H9 (cell line): ENCODE results near the gene CCDC27. TPM values are rescaled to one million over a fixed set of nuclear protein-coding genes. Genes with fewer than 3 reads are reported as not detected.
"Not testable (repeated sequence)": the region's sequence is repeated elsewhere in the genome, so short reads cannot be mapped to it uniquely, and the experiment has no call there.

Experiments used
- DNase-seq: peaks from one replicate; pipeline ENCODE4 v3.0.0-alpha.2; 2017
- H2AFZ ChIP-seq: one replicate; pipeline ENCODE4 v1.6.1; 2013; ENCODE audit warnings: mild to moderate bottlenecking, low read length, control low read depth, moderate library complexity
- H2AK5ac ChIP-seq: 2 replicates; pipeline ENCODE4 v1.6.1; 2013; ENCODE audit warnings: low read length, control low read depth, mixed read lengths; ENCODE audit not compliant: insufficient read length
- H2BK120ac ChIP-seq: one replicate; pipeline ENCODE4 v1.6.1; 2013; ENCODE audit warnings: low read depth, mild to moderate bottlenecking, low read length, control low read depth, inconsistent platforms; ENCODE audit not compliant: poor library complexity, severe bottlenecking
- H2BK12ac ChIP-seq: 2 replicates; pipeline ENCODE4 v1.6.1; 2013; ENCODE audit warnings: low read length, control low read depth, mixed read lengths, low read depth; ENCODE audit not compliant: insufficient read length
- H2BK15ac ChIP-seq: 2 replicates; pipeline ENCODE4 v1.6.1; 2013; ENCODE audit warnings: low read depth, low read length, control low read depth
- H2BK20ac ChIP-seq: one replicate; pipeline ENCODE4 v1.6.1; 2013; ENCODE audit warnings: low read depth, mild to moderate bottlenecking, low read length, control low read depth, inconsistent platforms; ENCODE audit not compliant: poor library complexity, severe bottlenecking
- H2BK5ac ChIP-seq: 2 replicates; pipeline ENCODE4 v1.6.1; 2013; ENCODE audit warnings: low read length, control low read depth, mixed read lengths; ENCODE audit not compliant: insufficient read length
- H3K14ac ChIP-seq: 2 replicates; pipeline ENCODE4 v1.6.1; 2013; ENCODE audit warnings: low read length, control low read depth; ENCODE audit not compliant: insufficient read depth
- H3K18ac ChIP-seq: 2 replicates; pipeline ENCODE4 v1.6.1; 2013; ENCODE audit warnings: low read depth, mild to moderate bottlenecking, mixed read lengths, low read length, control low read depth; ENCODE audit not compliant: insufficient read length
- H3K23ac ChIP-seq: 2 replicates; pipeline ENCODE4 v1.6.1; 2013; ENCODE audit warnings: low read length, control low read depth, mixed read lengths, low read depth; ENCODE audit not compliant: insufficient read length
- H3K23me2 ChIP-seq: 2 replicates; pipeline ENCODE4 v1.6.1; 2013; ENCODE audit warnings: low read depth, mild to moderate bottlenecking, mixed read lengths, low read length, control low read depth; ENCODE audit not compliant: insufficient read length, poor library complexity, severe bottlenecking
- H3K27ac ChIP-seq: 2 replicates; pipeline ENCODE4 v1.5.1; 2013; ENCODE audit warnings: low read length, control low read depth, mixed read lengths, low read depth; ENCODE audit not compliant: insufficient read length
- H3K27me3 ChIP-seq: 2 replicates; pipeline ENCODE4 v1.6.1; 2013; ENCODE audit warnings: low read length, control low read depth, inconsistent platforms; ENCODE audit not compliant: insufficient read depth
- H3K4ac ChIP-seq: 2 replicates; pipeline ENCODE4 v1.6.1; 2013; ENCODE audit warnings: low read depth, mild to moderate bottlenecking, control low read depth, inconsistent platforms, low read length, moderate library complexity
- H3K4me1 ChIP-seq: 2 replicates; pipeline ENCODE4 v1.6.1; 2013; ENCODE audit warnings: low read length, control low read depth, inconsistent platforms; ENCODE audit not compliant: insufficient read depth
- H3K4me2 ChIP-seq: 2 replicates; pipeline ENCODE4 v1.6.1; 2013; ENCODE audit warnings: low read length, control low read depth, mixed read lengths; ENCODE audit not compliant: insufficient read length, insufficient read depth
- H3K56ac ChIP-seq: 2 replicates; pipeline ENCODE4 v1.6.1; 2013; ENCODE audit warnings: low read depth, mild to moderate bottlenecking, mixed read lengths, low read length, control low read depth; ENCODE audit not compliant: insufficient read length
- H3K79me1 ChIP-seq: 2 replicates; pipeline ENCODE4 v1.6.1; 2013; ENCODE audit warnings: low read depth, mild to moderate bottlenecking, moderate library complexity, low read length, control low read depth, inconsistent platforms; ENCODE audit not compliant: insufficient read depth, poor library complexity, severe bottlenecking
- H3K79me2 ChIP-seq: 2 replicates; pipeline ENCODE4 v1.6.1; 2013; ENCODE audit warnings: low read length, control low read depth, inconsistent platforms; ENCODE audit not compliant: insufficient read depth
- H3K9ac ChIP-seq: 2 replicates; pipeline ENCODE4 v1.6.1; 2013; ENCODE audit warnings: low read length, control low read depth, mixed read lengths; ENCODE audit not compliant: insufficient read length; ENCODE audit errors: extremely low read depth
- H3K9me3 ChIP-seq: one replicate; pipeline ENCODE4 v1.6.1; 2013; ENCODE audit warnings: low read depth, low read length, inconsistent platforms; ENCODE audit not compliant: control insufficient read depth
- H3T11ph ChIP-seq: one replicate; pipeline ENCODE4 v1.6.1; 2013; ENCODE audit warnings: mild to moderate bottlenecking, low read length, control low read depth, inconsistent platforms
- H4K20me1 ChIP-seq: one replicate; pipeline ENCODE4 v1.6.1; 2013; ENCODE audit not compliant: control insufficient read depth, insufficient read length, insufficient read depth
- H4K5ac ChIP-seq: 2 replicates; pipeline ENCODE4 v1.6.1; 2013; ENCODE audit warnings: low read depth, mild to moderate bottlenecking, mixed read lengths, low read length, control low read depth; ENCODE audit not compliant: insufficient read length
- H4K8ac ChIP-seq: replicated peaks from 2 replicates; pipeline ENCODE4 v1.6.1; 2013; ENCODE audit warnings: low read length, control low read depth, mixed read lengths, low read depth; ENCODE audit not compliant: insufficient read length
- H4K91ac ChIP-seq: 2 replicates; pipeline ENCODE4 v1.6.1; 2013; ENCODE audit warnings: low read depth, mild to moderate bottlenecking, moderate library complexity, mixed read lengths, low read length, control low read depth; ENCODE audit not compliant: insufficient read length
- H3K27ac Mint-ChIP-seq, 3 experiments: 2 replicates in 2 of 3; 3 replicates in 1 of 3; pipeline ENCODE4 v1.8.0; 2020 to 2021; ENCODE audit warnings: mixed read lengths in 3 of 3, mild to moderate bottlenecking in 1 of 3, moderate library complexity in 1 of 3
- H3K27me3 Mint-ChIP-seq: 2 replicates; pipeline ENCODE4 v1.8.0; 2021; ENCODE audit warnings: low read depth, mild to moderate bottlenecking, moderate library complexity, mixed read lengths
- H3K36me3 Mint-ChIP-seq, 3 experiments: 2 replicates in 2 of 3; 3 replicates in 1 of 3; pipeline ENCODE4 v1.8.0; 2020 to 2021; ENCODE audit warnings: low read depth in 3 of 3, mixed read lengths in 3 of 3; ENCODE audit not compliant: insufficient read depth in 1 of 3
- H3K4me1 Mint-ChIP-seq, 2 experiments: 2 replicates each; pipeline ENCODE4 v1.8.0; 2020; ENCODE audit warnings: mixed read lengths in 2 of 2
- H3K4me3 Mint-ChIP-seq, 2 experiments: 2 replicates in 1 of 2; 3 replicates in 1 of 2; pipeline ENCODE4 v1.8.0; 2020 to 2021; ENCODE audit warnings: mild to moderate bottlenecking in 2 of 2, mixed read lengths in 2 of 2, moderate library complexity in 1 of 2
- H3K9me3 Mint-ChIP-seq, 2 experiments: 2 replicates in 1 of 2; 3 replicates in 1 of 2; pipeline ENCODE4 v1.8.0; 2020; ENCODE audit warnings: mild to moderate bottlenecking in 2 of 2, mixed read lengths in 2 of 2, moderate library complexity in 1 of 2
- WGBS: extraction: QIAGEN DNeasy Blood & Tissue Kit; methylation state at CpG from one replicate; pipeline ENCODE4 v1.1.7; 2013; ENCODE audit warnings: missing lambda C conversion rate, low lambda C conversion rate, mixed read lengths; ENCODE audit not compliant: insufficient read length; ENCODE audit errors: extremely low coverage; 5-methylcytosine and 5-hydroxymethylcytosine counted together
- total RNA-seq: library from RNA; stranded (reverse); gene quantifications from 2 replicates; pipeline ENCODE4 v1.2.1, GENCODE V29; 2021
- TF ChIP-seq, protein P1 (sequence below): fragments of 200-600 bp; sonication (generic); conservative IDR thresholded peaks from 3 replicates; pipeline ENCODE4 v1.8.0; 2021; ENCODE audit warnings: antibody characterized with exemption, mild to moderate bottlenecking

Gene CCDC27
- total RNA-seq, 1 experiment from 2014 or later = not detected

DNA sequence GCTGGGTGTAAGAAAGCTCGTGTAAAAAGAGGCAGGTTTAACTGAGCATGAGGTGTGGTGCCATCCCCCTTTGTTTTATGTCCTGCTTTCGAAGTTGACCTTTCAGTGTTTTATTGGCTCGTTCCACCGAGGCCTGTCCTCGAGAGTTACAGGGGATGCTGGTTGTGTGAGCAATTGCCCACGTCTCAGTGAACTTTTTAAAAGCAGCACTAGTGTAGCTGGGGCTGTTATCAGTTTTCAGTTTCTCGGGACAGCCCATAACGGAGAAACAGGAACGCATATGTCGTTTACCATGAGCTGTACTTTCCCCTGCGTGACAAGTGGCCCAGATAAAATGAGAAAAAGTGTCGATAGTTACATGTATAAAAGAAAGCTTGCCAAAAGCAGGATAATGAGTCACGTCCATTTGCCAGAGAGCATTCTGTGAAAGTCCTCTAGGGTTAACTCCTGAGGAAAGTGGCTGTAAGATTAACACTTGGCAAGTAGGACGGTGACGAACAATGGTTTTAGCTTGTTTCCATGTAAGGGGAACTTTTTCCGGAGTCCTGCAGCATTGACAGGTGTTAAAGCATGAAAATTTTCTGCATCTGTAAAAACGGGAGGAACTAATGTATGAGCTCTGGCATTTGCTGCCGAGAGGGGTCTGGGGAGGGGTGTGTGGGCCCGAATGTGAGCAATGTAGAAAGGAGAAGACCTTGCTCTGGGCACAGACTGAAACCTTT is 51.8 kb downstream of the CCDC27 start:
- no peak overlapping the region for H2BK120ac ChIP-seq
- H3K4me2 ChIP-seq = no peak overlapping the region
- no peak overlapping the region for H2BK12ac ChIP-seq
- no peaks in the 10 kb centered on the region for H3K79me1 ChIP-seq
- no peaks in the 10 kb centered on the region for H3K4me1 ChIP-seq
- peaks cover 39% of the 10 kb centered on the region for H3K27me3 Mint-ChIP-seq
- no peak overlapping the region for H2BK20ac ChIP-seq
- H3K27ac Mint-ChIP-seq = no peak overlapping the region
- no peak overlapping the region for H4K8ac ChIP-seq
- no peak overlapping the region for H3K4me3 Mint-ChIP-seq
- peaks cover 59 to 62% of the 10 kb centered on the region in 2 experiments for H3K9me3 Mint-ChIP-seq
- no peak for DNase-seq
- TF ChIP-seq, protein P1, sequence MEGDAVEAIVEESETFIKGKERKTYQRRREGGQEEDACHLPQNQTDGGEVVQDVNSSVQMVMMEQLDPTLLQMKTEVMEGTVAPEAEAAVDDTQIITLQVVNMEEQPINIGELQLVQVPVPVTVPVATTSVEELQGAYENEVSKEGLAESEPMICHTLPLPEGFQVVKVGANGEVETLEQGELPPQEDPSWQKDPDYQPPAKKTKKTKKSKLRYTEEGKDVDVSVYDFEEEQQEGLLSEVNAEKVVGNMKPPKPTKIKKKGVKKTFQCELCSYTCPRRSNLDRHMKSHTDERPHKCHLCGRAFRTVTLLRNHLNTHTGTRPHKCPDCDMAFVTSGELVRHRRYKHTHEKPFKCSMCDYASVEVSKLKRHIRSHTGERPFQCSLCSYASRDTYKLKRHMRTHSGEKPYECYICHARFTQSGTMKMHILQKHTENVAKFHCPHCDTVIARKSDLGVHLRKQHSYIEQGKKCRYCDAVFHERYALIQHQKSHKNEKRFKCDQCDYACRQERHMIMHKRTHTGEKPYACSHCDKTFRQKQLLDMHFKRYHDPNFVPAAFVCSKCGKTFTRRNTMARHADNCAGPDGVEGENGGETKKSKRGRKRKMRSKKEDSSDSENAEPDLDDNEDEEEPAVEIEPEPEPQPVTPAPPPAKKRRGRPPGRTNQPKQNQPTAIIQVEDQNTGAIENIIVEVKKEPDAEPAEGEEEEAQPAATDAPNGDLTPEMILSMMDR = no peak
- H3K36me3 Mint-ChIP-seq = peaks cover 10 to 15% (median 14%) of the 10 kb centered on the region in 3 experiments
- peaks cover 0 to 2% of the 10 kb centered on the region in 2 experiments; a peak in 2 of 4 replicates for H3K4me1 Mint-ChIP-seq
- H4K91ac ChIP-seq = no peak overlapping the region
- H4K5ac ChIP-seq = no peak overlapping the region
- peaks cover 13% of the 10 kb centered on the region for H3K9me3 ChIP-seq
- WGBS = no CpG with 5 or more reads among the region's 19 CpGs
- H2AFZ ChIP-seq = no peak overlapping the region
- no peak overlapping the region for H3K18ac ChIP-seq
- H4K20me1 ChIP-seq = no peaks in the 10 kb centered on the region
- H3T11ph ChIP-seq = no peak overlapping the region
- H3K27ac ChIP-seq = no peak overlapping the region
- no peak overlapping the region for H3K23ac ChIP-seq
- H3K14ac ChIP-seq = no peak overlapping the region
- no peak overlapping the region for H2AK5ac ChIP-seq
- no peak overlapping the region for H3K56ac ChIP-seq
- H2BK5ac ChIP-seq = no peak overlapping the region
- no peak overlapping the region for H3K9ac ChIP-seq
- H3K27me3 ChIP-seq = no peaks in the 10 kb centered on the region
- H3K4ac ChIP-seq = no peak overlapping the region
- no peaks in the 10 kb centered on the region for H3K79me2 ChIP-seq
- H2BK15ac ChIP-seq = no peak overlapping the region
- H3K23me2 ChIP-seq = no peaks in the 10 kb centered on the region

DNA sequence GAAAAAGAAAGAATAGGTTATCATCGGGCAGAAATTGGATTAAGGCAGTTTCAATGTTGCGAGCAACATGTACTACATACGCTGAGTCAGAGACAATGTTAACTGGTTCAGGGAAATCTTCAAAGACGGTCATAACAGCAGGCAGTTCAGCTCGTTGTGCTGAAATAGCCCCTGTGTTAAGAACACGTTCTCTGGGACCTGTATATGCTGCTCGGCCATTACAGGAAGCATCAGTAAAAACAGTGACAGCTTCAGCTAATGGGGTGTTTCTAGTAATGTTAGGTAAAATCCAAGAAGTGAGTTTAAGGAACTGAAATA is 52.3 kb downstream of the CCDC27 start:
- not testable (repeated sequence) for H2BK120ac ChIP-seq, H3K27ac Mint-ChIP-seq, H3K27me3 ChIP-seq, H3T11ph ChIP-seq, H2BK15ac ChIP-seq, H3K23ac ChIP-seq, H2BK20ac ChIP-seq, H3K18ac ChIP-seq, H3K56ac ChIP-seq, H3K27ac ChIP-seq, DNase-seq, H4K20me1 ChIP-seq, H2AFZ ChIP-seq, H3K79me1 ChIP-seq, H3K23me2 ChIP-seq, H2BK12ac ChIP-seq, H4K8ac ChIP-seq, H2AK5ac ChIP-seq, H3K4me2 ChIP-seq, H4K91ac ChIP-seq, H4K5ac ChIP-seq, H3K79me2 ChIP-seq, H3K4me3 Mint-ChIP-seq, H3K4me1 Mint-ChIP-seq, H3K9ac ChIP-seq, H3K4me1 ChIP-seq, H3K4ac ChIP-seq, H3K14ac ChIP-seq, H2BK5ac ChIP-seq
- H3K36me3 Mint-ChIP-seq = peaks cover 10 to 15% (median 14%) of the 10 kb centered on the region in 3 experiments
- no CpG with 5 or more reads among the region's 7 CpGs for WGBS
- peaks cover 13% of the 10 kb centered on the region for H3K9me3 ChIP-seq
- peaks cover 60 to 62% of the 10 kb centered on the region in 2 experiments for H3K9me3 Mint-ChIP-seq
- H3K27me3 Mint-ChIP-seq = peaks cover 38% of the 10 kb centered on the region
